WTC11 (cell line): Measurements from ENCODE around the gene SLAMF6. TPM values are rescaled to one million over a fixed set of nuclear protein-coding genes. Genes with fewer than 3 reads are reported as not detected.

Experiments
- ATAC-seq: fragments of 200-7000 bp; cut with Tn5 transposase; 2 replicates; pipeline ENCODE4 v1.10.0; 2021; ENCODE audit warnings: mild to moderate bottlenecking, moderate library complexity
- CTCF ChIA-PET: fragments of 300-600 bp; sonication (Branson Sonifier 250); formaldehyde crosslinking; loops from one replicate; lab custom pipeline; 2021; ENCODE audit warnings: antibody characterized with exemption; lab: Charles Lee
- POLR2A ChIA-PET: fragments of 350-600 bp; sonication (Branson Sonifier 250); formaldehyde crosslinking; loops from one replicate; lab custom pipeline; 2021; ENCODE audit warnings: antibody characterized with exemption; lab: Charles Lee
- DNase-seq: peaks from one replicate; pipeline ENCODE4 v3.0.0; 2021; ENCODE audit warnings: low spot score
- H3K27ac Mint-ChIP-seq: 2 replicates; pipeline ENCODE4 v1.8.0; 2021; ENCODE audit warnings: mixed read lengths
- H3K27me3 Mint-ChIP-seq: 2 replicates; pipeline ENCODE4 v1.8.0; 2021; ENCODE audit warnings: low read depth, mild to moderate bottlenecking, moderate library complexity, mixed read lengths
- H3K36me3 Mint-ChIP-seq: 2 replicates; pipeline ENCODE4 v1.8.0; 2021; ENCODE audit warnings: mixed read lengths
- H3K4me1 Mint-ChIP-seq: 2 replicates; pipeline ENCODE4 v1.8.0; 2022; ENCODE audit warnings: mixed read lengths
- H3K4me3 Mint-ChIP-seq: 2 replicates; pipeline ENCODE4 v1.8.0; 2021; ENCODE audit warnings: mild to moderate bottlenecking, moderate library complexity, mixed read lengths
- H3K9me3 Mint-ChIP-seq: 2 replicates; pipeline ENCODE4 v1.8.0; 2021; ENCODE audit warnings: mixed read lengths
- ATF1 ChIP-seq: sonication (generic); formaldehyde crosslinking; IDR thresholded peaks from 2 replicates; pipeline ENCODE4 v1.8.1; 2023; ENCODE audit warnings: mild to moderate bottlenecking, moderate library complexity, missing genetic modification reagents
- CBFB ChIP-seq: sonication (generic); formaldehyde crosslinking; IDR thresholded peaks from 2 replicates; pipeline ENCODE4 v1.8.1; 2022; ENCODE audit warnings: mild to moderate bottlenecking, low read depth, missing genetic modification reagents
- FOXJ3 ChIP-seq: sonication (generic); formaldehyde crosslinking; IDR thresholded peaks from 2 replicates; pipeline ENCODE4 v1.9.0; 2021; ENCODE audit warnings: missing genetic modification reagents, mild to moderate bottlenecking, borderline replicate concordance
- FOXK1 ChIP-seq: sonication (generic); formaldehyde crosslinking; IDR thresholded peaks from 2 replicates; pipeline ENCODE4 v1.8.0; 2022; ENCODE audit warnings: mild to moderate bottlenecking, moderate library complexity, missing genetic modification reagents
- FOXP1 ChIP-seq: sonication (generic); formaldehyde crosslinking; IDR thresholded peaks from 2 replicates; pipeline ENCODE4 v1.8.0; 2022; ENCODE audit warnings: missing genetic modification reagents, mild to moderate bottlenecking, moderate library complexity, borderline replicate concordance
- HMGA2 ChIP-seq: fragments of 250-450 bp; sonication (Bioruptor Pico); IDR thresholded peaks from 2 replicates; pipeline ENCODE4 v1.4.0; 2021; ENCODE audit warnings: mild to moderate bottlenecking, moderate library complexity
- JUN ChIP-seq: sonication (generic); formaldehyde crosslinking; IDR thresholded peaks from 2 replicates; pipeline ENCODE4 v1.8.0; 2023; ENCODE audit warnings: mild to moderate bottlenecking, missing genetic modification reagents
- MYBL2 ChIP-seq: sonication (generic); formaldehyde crosslinking; IDR thresholded peaks from 2 replicates; pipeline ENCODE4 v1.8.1; 2023; ENCODE audit warnings: mild to moderate bottlenecking, moderate library complexity, missing genetic modification reagents
- SP1 ChIP-seq: sonication (generic); formaldehyde crosslinking; conservative IDR thresholded peaks from 2 replicates; pipeline ENCODE4 v1.8.1; 2022; ENCODE audit warnings: missing genetic modification reagents
- TEAD4 ChIP-seq: sonication (generic); formaldehyde crosslinking; IDR thresholded peaks from 2 replicates; pipeline ENCODE4 v1.8.0; 2022; ENCODE audit warnings: mild to moderate bottlenecking, missing genetic modification reagents
- ZNF121 ChIP-seq: sonication (generic); formaldehyde crosslinking; IDR thresholded peaks from 2 replicates; pipeline ENCODE4 v1.8.0; 2023; ENCODE audit warnings: missing genetic modification reagents
- ZNF138 ChIP-seq: sonication (generic); formaldehyde crosslinking; conservative IDR thresholded peaks from 2 replicates; pipeline ENCODE4 v1.8.1; 2022; ENCODE audit warnings: mild to moderate bottlenecking, moderate library complexity, missing genetic modification reagents
- ZNF396 ChIP-seq: fragments of 250-450 bp; sonication (Bioruptor Pico); IDR thresholded peaks from 2 replicates; pipeline ENCODE4 v1.8.0; 2021; ENCODE audit warnings: mild to moderate bottlenecking, moderate library complexity, borderline replicate concordance
- total RNA-seq: library from RNA; stranded (reverse); gene quantifications from 3 replicates; pipeline ENCODE4 v1.2.3, GENCODE V29; 2021
- TF ChIP-seq, protein P1 (sequence below): sonication (generic); formaldehyde crosslinking; IDR thresholded peaks from 2 replicates; pipeline ENCODE4 v1.8.1; 2022; ENCODE audit warnings: mild to moderate bottlenecking, missing genetic modification reagents, moderate library complexity, borderline replicate concordance
- TF ChIP-seq, protein P2 (sequence below): sonication (generic); formaldehyde crosslinking; IDR thresholded peaks from 2 replicates; pipeline ENCODE4 v1.8.1; 2022; ENCODE audit warnings: mild to moderate bottlenecking, moderate library complexity, missing genetic modification reagents
- TF ChIP-seq, protein P3 (sequence below): fragments of 250-450 bp; sonication (Bioruptor Pico); IDR thresholded peaks from 2 replicates; pipeline ENCODE4 v2.1.2; 2022; ENCODE audit warnings: mild to moderate bottlenecking, moderate library complexity
- TF ChIP-seq, protein P4 (sequence below): sonication (generic); formaldehyde crosslinking; IDR thresholded peaks from 2 replicates; pipeline ENCODE4 v1.8.1; 2023; ENCODE audit warnings: mild to moderate bottlenecking, moderate library complexity, missing genetic modification reagents
- TF ChIP-seq, protein P5 (sequence below): sonication (generic); formaldehyde crosslinking; IDR thresholded peaks from 2 replicates; pipeline ENCODE4 v1.8.1; 2023; ENCODE audit warnings: mild to moderate bottlenecking, missing genetic modification reagents
- TF ChIP-seq, protein P6 (sequence below): sonication (generic); formaldehyde crosslinking; IDR thresholded peaks from 2 replicates; pipeline ENCODE4 v1.8.0; 2023; ENCODE audit warnings: missing genetic modification reagents
- TF ChIP-seq, protein P7 (sequence below): sonication (generic); formaldehyde crosslinking; IDR thresholded peaks from 2 replicates; pipeline ENCODE4 v1.8.0; 2023; ENCODE audit warnings: missing genetic modification reagents, mild to moderate bottlenecking, borderline replicate concordance
- TF ChIP-seq, protein P8 (sequence below): sonication (generic); formaldehyde crosslinking; IDR thresholded peaks from 2 replicates; pipeline ENCODE4 v1.8.0; 2022; ENCODE audit warnings: mild to moderate bottlenecking, missing genetic modification reagents

SLAMF6 gene
- total RNA-seq, 1 experiment from 2014 or later, result not detected

DNA sequence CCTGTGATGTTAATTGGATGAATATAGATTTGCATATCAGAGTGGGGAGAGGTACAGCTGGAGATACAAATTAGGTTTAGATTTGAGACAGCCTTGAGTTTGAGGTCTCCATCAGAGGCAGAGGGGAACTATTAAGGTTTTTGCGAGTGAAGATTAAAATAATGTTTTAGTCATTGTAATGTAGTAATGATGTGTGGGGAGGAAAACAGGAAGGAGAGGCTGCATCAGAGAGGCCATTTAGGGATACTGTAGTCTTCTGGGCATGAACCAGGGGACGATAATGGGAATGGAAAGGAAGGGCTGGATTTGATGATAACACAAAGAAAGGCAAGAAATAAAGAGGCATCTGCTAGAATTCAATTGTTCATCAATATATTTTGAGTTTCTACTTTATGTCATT, 46.8 kb upstream of the SLAMF6 start:
- ATAC-seq (no peak), DNase-seq (no peak)
- H3K4me1 Mint-ChIP-seq, result no peaks in the 10 kb centered on the region
- ChIA-PET CTCF (no interaction called here), POLR2A (no interaction called here)
- no peak overlapping the region for H3K4me3 Mint-ChIP-seq
- no peaks in the 10 kb centered on the region for H3K36me3 Mint-ChIP-seq
- no peaks in the 10 kb centered on the region for H3K9me3 Mint-ChIP-seq
- TF ChIP-seq ZNF396 (CRISPR knock-in tag) (no peak), ATF1 (CRISPR knock-in tag) (no peak), FOXP1 (CRISPR knock-in tag) (no peak), MYBL2 (CRISPR knock-in tag) (no peak), HMGA2 (no peak), CBFB (CRISPR knock-in tag) (no peak), FOXJ3 (CRISPR knock-in tag) (no peak)
- TF ChIP-seq, protein P1, sequence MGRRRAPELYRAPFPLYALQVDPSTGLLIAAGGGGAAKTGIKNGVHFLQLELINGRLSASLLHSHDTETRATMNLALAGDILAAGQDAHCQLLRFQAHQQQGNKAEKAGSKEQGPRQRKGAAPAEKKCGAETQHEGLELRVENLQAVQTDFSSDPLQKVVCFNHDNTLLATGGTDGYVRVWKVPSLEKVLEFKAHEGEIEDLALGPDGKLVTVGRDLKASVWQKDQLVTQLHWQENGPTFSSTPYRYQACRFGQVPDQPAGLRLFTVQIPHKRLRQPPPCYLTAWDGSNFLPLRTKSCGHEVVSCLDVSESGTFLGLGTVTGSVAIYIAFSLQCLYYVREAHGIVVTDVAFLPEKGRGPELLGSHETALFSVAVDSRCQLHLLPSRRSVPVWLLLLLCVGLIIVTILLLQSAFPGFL (CRISPR knock-in tag), result no peak
- TF ChIP-seq, protein P2, sequence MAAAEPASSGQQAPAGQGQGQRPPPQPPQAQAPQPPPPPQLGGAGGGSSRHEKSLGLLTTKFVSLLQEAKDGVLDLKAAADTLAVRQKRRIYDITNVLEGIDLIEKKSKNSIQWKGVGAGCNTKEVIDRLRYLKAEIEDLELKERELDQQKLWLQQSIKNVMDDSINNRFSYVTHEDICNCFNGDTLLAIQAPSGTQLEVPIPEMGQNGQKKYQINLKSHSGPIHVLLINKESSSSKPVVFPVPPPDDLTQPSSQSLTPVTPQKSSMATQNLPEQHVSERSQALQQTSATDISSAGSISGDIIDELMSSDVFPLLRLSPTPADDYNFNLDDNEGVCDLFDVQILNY (CRISPR knock-in tag), result no peak
- no peak overlapping the region for H3K27ac Mint-ChIP-seq
- H3K27me3 Mint-ChIP-seq, result no peaks in the 10 kb centered on the region; the same call in 1 of the 2 replicates

DNA sequence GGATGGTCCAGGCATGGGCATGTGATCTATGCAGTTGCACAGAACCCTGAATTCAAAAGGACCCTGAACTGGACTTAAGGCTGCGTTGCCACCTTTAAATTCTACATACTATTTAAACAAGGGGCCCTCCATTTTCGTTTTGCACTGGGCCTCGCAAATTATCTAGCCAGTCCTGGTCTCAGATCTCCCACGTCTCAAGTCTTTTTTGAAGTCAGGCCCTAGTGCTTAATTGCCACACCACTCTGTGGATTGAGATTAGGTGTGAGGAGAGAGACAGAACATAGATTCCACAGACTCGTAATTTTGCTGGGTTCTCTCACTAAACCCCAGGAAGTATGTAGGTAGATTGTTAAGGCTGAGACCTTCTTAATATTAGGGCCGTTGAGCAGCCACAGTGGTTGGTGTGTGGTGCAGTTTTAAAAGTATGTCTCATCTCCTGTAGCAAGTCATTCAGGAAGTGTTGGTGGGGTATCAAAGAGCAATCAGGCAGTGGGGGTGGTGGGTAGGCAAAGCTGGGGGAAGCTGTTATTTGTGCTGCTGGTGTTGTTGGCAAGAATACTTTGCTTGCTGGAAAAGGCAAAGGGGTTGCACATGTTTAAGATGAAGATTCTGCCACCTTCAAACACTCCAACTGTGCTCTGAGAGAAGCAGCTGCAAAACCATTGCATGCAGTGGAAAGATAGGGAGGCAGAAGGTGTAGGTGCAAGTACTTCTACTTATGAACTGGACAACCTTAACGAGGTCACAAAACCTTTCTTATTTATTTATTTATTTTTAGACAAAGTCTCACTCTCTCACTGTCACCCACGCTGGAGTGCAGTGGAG, 45.0 kb upstream of the SLAMF6 start:
- peaks cover 4% of the 10 kb centered on the region for H3K9me3 Mint-ChIP-seq
- H3K4me3 Mint-ChIP-seq, result no peak overlapping the region
- ChIA-PET CTCF (no interaction called here), POLR2A (no interaction called here)
- no peak for DNase-seq
- no peak overlapping the region for H3K27ac Mint-ChIP-seq
- no peaks in the 10 kb centered on the region for H3K4me1 Mint-ChIP-seq
- H3K36me3 Mint-ChIP-seq, result peaks cover 3% of the 10 kb centered on the region
- no peak for ATAC-seq
- no peaks in the 10 kb centered on the region; the same call in 1 of the 2 replicates for H3K27me3 Mint-ChIP-seq
- no peak for TF ChIP-seq TEAD4 (CRISPR knock-in tag)
- TF ChIP-seq HMGA2, result no peak
- TF ChIP-seq, protein P3, sequence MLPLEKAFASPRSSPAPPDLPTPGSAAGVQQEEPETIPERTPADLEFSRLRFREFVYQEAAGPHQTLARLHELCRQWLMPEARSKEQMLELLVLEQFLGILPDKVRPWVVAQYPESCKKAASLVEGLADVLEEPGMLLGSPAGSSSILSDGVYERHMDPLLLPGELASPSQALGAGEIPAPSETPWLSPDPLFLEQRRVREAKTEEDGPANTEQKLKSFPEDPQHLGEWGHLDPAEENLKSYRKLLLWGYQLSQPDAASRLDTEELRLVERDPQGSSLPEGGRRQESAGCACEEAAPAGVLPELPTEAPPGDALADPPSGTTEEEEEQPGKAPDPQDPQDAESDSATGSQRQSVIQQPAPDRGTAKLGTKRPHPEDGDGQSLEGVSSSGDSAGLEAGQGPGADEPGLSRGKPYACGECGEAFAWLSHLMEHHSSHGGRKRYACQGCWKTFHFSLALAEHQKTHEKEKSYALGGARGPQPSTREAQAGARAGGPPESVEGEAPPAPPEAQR, result no peak
- TF ChIP-seq, protein P4, sequence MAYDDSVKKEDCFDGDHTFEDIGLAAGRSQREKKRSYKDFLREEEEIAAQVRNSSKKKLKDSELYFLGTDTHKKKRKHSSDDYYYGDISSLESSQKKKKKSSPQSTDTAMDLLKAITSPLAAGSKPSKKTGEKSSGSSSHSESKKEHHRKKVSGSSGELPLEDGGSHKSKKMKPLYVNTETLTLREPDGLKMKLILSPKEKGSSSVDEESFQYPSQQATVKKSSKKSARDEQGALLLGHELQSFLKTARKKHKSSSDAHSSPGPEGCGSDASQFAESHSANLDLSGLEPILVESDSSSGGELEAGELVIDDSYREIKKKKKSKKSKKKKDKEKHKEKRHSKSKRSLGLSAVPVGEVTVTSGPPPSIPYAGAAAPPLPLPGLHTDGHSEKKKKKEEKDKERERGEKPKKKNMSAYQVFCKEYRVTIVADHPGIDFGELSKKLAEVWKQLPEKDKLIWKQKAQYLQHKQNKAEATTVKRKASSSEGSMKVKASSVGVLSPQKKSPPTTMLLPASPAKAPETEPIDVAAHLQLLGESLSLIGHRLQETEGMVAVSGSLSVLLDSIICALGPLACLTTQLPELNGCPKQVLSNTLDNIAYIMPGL (CRISPR knock-in tag), result no peak
- no peak for TF ChIP-seq ZNF396 (CRISPR knock-in tag)
- TF ChIP-seq, protein P5, sequence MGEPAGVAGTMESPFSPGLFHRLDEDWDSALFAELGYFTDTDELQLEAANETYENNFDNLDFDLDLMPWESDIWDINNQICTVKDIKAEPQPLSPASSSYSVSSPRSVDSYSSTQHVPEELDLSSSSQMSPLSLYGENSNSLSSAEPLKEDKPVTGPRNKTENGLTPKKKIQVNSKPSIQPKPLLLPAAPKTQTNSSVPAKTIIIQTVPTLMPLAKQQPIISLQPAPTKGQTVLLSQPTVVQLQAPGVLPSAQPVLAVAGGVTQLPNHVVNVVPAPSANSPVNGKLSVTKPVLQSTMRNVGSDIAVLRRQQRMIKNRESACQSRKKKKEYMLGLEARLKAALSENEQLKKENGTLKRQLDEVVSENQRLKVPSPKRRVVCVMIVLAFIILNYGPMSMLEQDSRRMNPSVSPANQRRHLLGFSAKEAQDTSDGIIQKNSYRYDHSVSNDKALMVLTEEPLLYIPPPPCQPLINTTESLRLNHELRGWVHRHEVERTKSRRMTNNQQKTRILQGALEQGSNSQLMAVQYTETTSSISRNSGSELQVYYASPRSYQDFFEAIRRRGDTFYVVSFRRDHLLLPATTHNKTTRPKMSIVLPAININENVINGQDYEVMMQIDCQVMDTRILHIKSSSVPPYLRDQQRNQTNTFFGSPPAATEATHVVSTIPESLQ, result no peak
- no peak for TF ChIP-seq JUN
- TF ChIP-seq, protein P6, sequence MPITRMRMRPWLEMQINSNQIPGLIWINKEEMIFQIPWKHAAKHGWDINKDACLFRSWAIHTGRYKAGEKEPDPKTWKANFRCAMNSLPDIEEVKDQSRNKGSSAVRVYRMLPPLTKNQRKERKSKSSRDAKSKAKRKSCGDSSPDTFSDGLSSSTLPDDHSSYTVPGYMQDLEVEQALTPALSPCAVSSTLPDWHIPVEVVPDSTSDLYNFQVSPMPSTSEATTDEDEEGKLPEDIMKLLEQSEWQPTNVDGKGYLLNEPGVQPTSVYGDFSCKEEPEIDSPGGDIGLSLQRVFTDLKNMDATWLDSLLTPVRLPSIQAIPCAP (CRISPR knock-in tag), result no peak
- no peak for TF ChIP-seq ZNF138 (CRISPR knock-in tag)
- TF ChIP-seq ZNF121 (CRISPR knock-in tag), result no peak
- no peak for TF ChIP-seq SP1 (CRISPR knock-in tag)
- TF ChIP-seq, protein P7, sequence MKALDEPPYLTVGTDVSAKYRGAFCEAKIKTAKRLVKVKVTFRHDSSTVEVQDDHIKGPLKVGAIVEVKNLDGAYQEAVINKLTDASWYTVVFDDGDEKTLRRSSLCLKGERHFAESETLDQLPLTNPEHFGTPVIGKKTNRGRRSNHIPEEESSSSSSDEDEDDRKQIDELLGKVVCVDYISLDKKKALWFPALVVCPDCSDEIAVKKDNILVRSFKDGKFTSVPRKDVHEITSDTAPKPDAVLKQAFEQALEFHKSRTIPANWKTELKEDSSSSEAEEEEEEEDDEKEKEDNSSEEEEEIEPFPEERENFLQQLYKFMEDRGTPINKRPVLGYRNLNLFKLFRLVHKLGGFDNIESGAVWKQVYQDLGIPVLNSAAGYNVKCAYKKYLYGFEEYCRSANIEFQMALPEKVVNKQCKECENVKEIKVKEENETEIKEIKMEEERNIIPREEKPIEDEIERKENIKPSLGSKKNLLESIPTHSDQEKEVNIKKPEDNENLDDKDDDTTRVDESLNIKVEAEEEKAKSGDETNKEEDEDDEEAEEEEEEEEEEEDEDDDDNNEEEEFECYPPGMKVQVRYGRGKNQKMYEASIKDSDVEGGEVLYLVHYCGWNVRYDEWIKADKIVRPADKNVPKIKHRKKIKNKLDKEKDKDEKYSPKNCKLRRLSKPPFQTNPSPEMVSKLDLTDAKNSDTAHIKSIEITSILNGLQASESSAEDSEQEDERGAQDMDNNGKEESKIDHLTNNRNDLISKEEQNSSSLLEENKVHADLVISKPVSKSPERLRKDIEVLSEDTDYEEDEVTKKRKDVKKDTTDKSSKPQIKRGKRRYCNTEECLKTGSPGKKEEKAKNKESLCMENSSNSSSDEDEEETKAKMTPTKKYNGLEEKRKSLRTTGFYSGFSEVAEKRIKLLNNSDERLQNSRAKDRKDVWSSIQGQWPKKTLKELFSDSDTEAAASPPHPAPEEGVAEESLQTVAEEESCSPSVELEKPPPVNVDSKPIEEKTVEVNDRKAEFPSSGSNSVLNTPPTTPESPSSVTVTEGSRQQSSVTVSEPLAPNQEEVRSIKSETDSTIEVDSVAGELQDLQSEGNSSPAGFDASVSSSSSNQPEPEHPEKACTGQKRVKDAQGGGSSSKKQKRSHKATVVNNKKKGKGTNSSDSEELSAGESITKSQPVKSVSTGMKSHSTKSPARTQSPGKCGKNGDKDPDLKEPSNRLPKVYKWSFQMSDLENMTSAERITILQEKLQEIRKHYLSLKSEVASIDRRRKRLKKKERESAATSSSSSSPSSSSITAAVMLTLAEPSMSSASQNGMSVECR (CRISPR knock-in tag), result no peak
- no peak for TF ChIP-seq FOXK1 (CRISPR knock-in tag)
- TF ChIP-seq, protein P8, sequence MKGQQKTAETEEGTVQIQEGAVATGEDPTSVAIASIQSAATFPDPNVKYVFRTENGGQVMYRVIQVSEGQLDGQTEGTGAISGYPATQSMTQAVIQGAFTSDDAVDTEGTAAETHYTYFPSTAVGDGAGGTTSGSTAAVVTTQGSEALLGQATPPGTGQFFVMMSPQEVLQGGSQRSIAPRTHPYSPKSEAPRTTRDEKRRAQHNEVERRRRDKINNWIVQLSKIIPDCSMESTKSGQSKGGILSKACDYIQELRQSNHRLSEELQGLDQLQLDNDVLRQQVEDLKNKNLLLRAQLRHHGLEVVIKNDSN, result no peak
